ENCODE measurements around the gene TSPAN16.
"Not testable (repeated sequence)": the region's sequence is repeated elsewhere in the genome, so short reads cannot be mapped to it uniquely, and the experiment has no call there.

TSPAN16 gene

GRCh38 chr19:11345122-11345803, 49.3 kb downstream of the TSPAN16 start:
- peak; percentile 30 for DNase-seq (ENCODE audit: low read depth)

DNA sequence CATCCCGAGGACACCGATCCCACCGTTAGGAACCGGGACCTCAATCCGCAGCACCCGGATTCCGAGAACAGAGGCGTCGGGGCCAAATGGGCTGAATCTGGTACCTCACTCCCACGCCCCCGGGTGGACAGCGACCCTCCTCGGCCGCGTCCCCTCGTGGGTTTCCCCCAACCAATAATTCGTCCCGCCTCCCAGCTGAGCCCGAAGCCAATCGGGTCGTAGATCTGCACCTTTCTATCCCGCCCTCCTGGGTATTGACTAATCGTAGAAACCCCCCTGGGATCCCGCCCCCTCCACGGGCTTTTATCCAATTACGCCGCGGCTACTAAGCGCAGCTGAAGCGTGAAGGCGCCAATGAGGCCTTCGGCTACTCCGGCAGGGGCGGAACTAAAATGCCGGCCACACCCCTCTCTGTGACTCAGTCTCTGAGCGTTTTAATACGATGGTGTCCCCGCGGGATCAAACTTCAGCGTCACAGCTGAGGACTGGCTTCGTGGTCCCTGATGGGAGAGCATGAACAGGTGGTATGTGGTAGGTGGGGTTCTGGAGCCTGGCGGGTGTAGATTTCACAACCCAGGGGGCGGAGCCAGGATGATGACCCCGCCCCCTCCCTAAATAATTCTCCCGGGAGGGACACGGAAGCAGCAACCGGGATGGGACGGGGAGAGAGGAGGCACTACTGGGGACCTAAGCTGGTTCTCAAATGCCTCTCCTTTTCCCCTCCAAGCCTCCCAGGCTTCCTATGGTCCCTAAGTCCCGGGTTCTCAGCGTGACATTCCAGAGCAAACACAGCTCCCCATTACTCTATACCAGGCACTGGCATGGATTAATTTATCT, 50.4 kb downstream of the TSPAN16 start, which contains the start of the genes CCDC159 and TMEM205:
Gene CCDC159 (plus strand): TSS at position 416 of the 837 bp plus-strand sequence. CDS start 88 bp downstream, at position 504.
Gene TMEM205 (minus strand): TSS at position 165 of the 837 bp plus-strand sequence. CDS start 649 bp downstream, outside the sequence.
- DNase-seq (ENCODE audit: low read depth) = peak; percentile 100

DNA sequence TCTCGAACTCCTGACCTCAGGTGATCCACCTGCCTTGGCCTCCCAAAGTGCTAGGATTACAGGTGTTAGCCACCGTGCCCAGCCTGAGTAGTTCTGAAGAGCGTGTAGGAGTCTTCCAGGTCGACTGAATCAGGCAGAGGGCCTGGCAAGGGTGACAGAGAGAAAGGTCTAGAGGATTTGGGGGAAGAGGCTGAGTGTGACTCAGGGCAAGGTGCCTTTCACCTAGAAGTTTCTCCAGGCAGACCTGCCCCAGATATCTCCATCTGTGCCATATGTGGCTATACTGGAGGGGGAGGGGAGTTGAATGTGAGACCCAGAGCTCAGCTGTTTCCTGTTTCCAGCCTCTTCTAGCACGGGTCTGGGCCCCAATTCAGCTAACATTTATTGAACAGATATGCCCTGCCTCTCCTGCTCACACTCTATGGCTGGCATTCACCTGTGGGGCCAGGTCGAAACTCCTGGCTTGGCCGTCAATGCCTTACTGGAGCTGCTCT, 51.6 kb downstream of the TSPAN16 start:
- DNase-seq (ENCODE audit: low read depth) = no peak

DNA sequence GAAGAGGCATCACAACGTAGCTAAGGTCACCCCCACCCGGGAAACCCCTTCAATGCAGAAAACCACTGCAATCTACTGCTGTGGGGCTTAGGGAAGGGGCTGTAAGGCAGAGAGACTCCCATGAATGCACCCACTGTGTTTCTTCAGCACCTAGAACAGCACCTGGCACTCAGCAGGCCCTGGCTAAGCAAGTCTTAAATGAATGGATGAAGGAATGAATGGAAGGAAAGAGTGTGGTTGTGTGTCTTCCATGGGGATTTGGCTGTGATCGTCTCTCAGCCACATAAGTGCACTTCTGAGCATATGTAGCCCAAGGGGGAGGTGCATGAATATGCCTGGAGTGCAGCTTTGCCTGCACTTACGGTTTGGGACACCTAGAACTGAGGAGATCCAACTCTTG, 53.2 kb downstream of the TSPAN16 start:
- no peak for DNase-seq (ENCODE audit: low read depth)

GRCh38 chr19:11354102-11354501, 58.1 kb downstream of the TSPAN16 start:
- DNase-seq (ENCODE audit: low read depth) = not testable (repeated sequence)

- DNase-seq (ENCODE audit: low read depth) = peak; percentile 92
Observed at GRCh38 chr19:11355160-11356073, 59.5 kb downstream of the TSPAN16 start, which contains the start of gene PLPPR2. TSS of gene PLPPR2 (plus strand) at chr19:11355432. CDS start at chr19:11357674, 2,242 bp downstream.

GRCh38 chr19:11356074-11356397, 60.1 kb downstream of the TSPAN16 start:
- no peak for DNase-seq (ENCODE audit: low read depth)

DNA sequence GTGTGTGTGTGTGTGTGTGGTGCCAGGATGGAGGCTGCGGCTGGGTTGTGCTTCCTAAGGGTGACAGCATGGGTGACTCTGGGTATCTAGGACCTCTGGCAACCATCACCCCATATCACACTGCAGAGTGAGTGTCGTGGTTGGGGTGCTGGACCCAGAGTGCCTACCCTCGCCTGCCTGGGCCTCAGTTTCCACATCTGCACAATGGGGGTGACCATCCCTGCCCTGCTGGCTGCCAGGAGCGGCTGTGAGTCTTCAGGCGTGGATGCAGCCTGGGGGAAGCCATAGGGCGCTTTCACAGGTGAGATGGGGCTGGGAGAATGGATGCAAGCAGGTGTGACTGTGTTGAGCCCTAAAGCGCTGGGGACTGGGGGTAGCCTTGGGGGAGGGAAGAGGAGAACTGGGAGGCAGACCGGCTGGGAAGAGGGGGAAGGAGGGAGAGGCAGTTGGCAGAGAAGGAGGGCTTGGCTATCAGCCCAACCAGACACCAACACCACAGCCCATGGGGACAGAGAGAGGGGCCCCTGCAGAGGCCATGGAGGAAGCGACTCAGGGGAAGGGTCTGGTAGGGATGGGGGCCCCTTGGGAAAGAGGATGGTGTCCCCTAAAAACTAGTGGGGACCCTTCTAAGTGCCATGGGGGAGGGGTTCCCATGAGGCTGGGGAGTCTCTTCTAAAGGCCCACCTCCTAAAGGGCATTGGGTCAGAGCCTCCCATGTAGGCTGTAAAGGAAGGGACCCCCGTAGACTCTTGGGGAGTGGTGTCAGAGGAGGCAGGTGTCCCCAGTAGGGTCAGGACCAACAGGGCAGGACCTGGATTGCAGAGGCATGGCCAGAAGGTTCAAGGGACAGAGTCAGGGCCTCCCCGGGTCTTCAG, 61.0 kb downstream of the TSPAN16 start:
- DNase-seq (ENCODE audit: low read depth) = no peak

GRCh38 chr19:11359421-11359820, 63.5 kb downstream of the TSPAN16 start:
- DNase-seq (ENCODE audit: low read depth) = no peak

DNA sequence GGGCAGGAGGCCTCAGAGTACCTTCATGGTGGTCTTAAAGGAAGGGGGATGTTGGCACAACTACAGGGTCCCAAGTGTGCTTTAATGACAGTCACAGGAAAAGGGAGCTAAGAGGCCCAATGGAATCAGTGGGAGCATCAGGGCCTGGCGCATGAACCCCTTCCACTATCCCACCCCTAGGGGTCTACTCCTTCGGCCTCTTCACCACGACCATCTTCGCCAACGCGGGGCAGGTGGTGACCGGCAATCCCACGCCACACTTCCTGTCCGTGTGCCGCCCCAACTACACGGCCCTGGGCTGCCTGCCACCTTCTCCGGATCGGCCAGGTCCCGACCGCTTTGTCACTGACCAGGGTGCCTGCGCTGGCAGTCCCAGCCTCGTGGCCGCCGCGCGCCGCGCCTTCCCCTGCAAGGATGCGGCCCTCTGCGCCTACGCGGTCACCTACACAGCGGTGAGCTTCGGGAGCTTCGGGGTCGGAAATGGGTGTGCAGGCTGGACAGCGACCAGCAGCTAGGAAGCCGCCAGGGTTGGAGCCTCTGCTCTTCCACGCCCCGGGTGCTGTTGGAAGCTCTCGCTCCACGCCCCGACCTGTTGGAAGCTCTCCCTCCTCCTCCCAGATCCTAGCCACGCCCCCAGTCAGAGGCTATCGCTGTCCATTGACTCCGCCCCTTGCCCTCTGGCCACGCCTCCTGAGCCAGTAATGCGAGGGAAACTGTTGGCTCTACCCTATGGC, 65.2 kb downstream of the TSPAN16 start:
- no peak for DNase-seq (ENCODE audit: low read depth)

GRCh38 chr19:11361771-11362731, 66.1 kb downstream of the TSPAN16 start:
- DNase-seq (ENCODE audit: low read depth) = no peak

DNA sequence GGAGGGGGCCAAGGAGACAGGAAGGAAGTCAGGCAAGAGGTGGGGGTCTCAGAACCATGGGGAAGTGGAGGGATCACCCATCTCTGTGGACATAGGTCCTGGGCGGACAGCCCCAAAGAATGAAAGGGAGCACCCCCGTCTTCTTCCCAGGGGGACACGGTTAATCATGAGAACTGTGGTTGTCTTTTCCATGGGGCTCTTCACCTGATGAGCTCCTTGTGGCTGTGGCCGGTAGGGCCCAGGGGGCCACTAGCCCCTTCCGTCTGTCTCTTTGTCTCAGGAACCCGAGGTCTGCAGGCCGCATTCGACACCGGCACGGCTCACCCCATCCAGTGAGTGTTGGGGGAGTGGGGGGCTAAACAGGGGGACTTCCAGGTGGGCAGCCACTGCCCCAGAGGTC, 67.9 kb downstream of the TSPAN16 start:
- no peak for DNase-seq (ENCODE audit: low read depth)

- no peak for DNase-seq (ENCODE audit: low read depth)
Observed at GRCh38 chr19:11364296-11364904, 68.4 kb downstream of the TSPAN16 start.

DNA sequence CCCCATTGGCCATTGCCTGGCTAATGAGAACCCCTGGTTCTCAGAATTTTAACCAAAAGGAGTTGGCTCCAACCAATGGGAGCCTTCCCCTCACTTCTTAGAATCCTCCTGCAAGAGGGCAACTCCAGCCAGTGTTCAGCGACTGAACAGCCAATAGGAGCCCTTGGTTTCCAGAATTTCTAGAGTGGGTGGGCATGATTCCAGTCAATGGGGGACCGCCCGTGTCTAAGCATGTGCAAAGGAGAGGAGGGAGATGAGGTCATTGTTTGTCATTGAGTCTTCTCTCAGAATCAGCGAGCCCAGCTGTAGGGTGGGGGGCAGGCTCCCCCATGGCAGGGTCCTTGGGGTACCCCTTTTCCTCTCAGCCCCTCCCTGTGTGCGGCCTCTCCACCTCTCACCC, 69.0 kb downstream of the TSPAN16 start:
- DNase-seq (ENCODE audit: low read depth) = no peak
